K562 (cell line): ENCODE data around the gene EIF4G1. TPM values are rescaled to one million over a fixed set of nuclear protein-coding genes. Genes with fewer than 3 reads are reported as not detected.

Experiments
- ATAC-seq: fragments of 200-7000 bp; cut with Tn5 transposase; 3 replicates; pipeline ENCODE4 v1.9.1; 2020; ENCODE audit warnings: moderate library complexity
- BruUV-seq: library from RNA; stranded (reverse); fragments of 400-500 nt; replicated peaks from 2 replicates; lab custom pipeline; 2021; lab: Mats Ljungman, UMichigan
- CTCF ChIA-PET: fragments of 300-600 bp; formaldehyde crosslinking; extraction: SDS; loops from one replicate; lab custom pipeline; 2021; ENCODE audit warnings: low intra/inter-chr PET ratio; lab: Yijun Ruan, JAX
- POLR2A ChIA-PET: fragments of 300-600, 350-650 bp; sonication (Branson Sonifier 250); formaldehyde crosslinking; extraction: SDS; loops from one replicate; lab custom pipeline; 2021; ENCODE audit warnings: antibody characterized with exemption, inconsistent platforms; lab: Yijun Ruan, JAX
- DNase-seq, 4 experiments: peaks; one replicate each; pipeline versions ENCODE4 v3.0.0 to v3.0.0-alpha.2; 2011 to 2018; ENCODE audit warnings: low spot score in 3 of 4, mixed read lengths in 3 of 4; ENCODE audit errors: extremely low read depth in 1 of 4
- FAIRE-seq: peaks from 2 replicates; lab custom pipeline; 2011; peaks lifted over from hg19 to GRCh38; lab: Jason Lieb, UNC
- H2AFZ ChIP-seq: 2 replicates; pipeline ENCODE4 v1.6.0; 2011; ENCODE audit warnings: low read depth, low read length, control low read depth, inconsistent platforms
- H3K27ac ChIP-seq: fragments of 200-600 bp; 3 replicates; pipeline ENCODE4 v1.8.0; 2011; ENCODE audit warnings: low read depth, mild to moderate bottlenecking, control low read depth, inconsistent platforms, low read length, moderate library complexity, mixed read lengths; ENCODE audit errors: extremely low read depth
- H3K27me3 ChIP-seq, 2 experiments: fragments of 300-600 bp in 1 of 2; 2 replicates in 1 of 2; 3 replicates in 1 of 2; pipeline versions ENCODE4 v1.6.0 to v1.8.0; 2011; ENCODE audit warnings: inconsistent platforms in 2 of 2, low read length in 2 of 2, mild to moderate bottlenecking in 1 of 2, mixed read lengths in 1 of 2, moderate library complexity in 1 of 2; ENCODE audit not compliant: control insufficient read depth in 2 of 2, insufficient read depth in 2 of 2
- H3K36me3 ChIP-seq: fragments of 300-600 bp; 3 replicates; pipeline ENCODE4 v1.8.0; 2011; ENCODE audit warnings: mild to moderate bottlenecking, low read length, inconsistent platforms; ENCODE audit not compliant: control insufficient read depth, insufficient read depth
- H3K4me1 ChIP-seq, 2 experiments: fragments of 200-600 bp in 1 of 2; replicated peaks in 1 of 2; 2 replicates in 1 of 2; 3 replicates in 1 of 2; pipeline versions ENCODE4 v1.5.1 to v1.8.0; 2011; ENCODE audit warnings: inconsistent platforms in 2 of 2, low read length in 2 of 2, mild to moderate bottlenecking in 1 of 2, mixed read lengths in 1 of 2, moderate library complexity in 1 of 2; ENCODE audit not compliant: control insufficient read depth in 2 of 2, insufficient read depth in 2 of 2
- H3K4me2 ChIP-seq: 2 replicates; pipeline ENCODE4 v1.6.1; 2011; ENCODE audit warnings: low read length, control low read depth, inconsistent platforms, mixed read lengths; ENCODE audit not compliant: insufficient read depth
- H3K4me3 ChIP-seq: fragments of 200-600 bp; sonication (generic), shearing (Covaris generic); 2 replicates; pipeline ENCODE4 v1.5.1; 2016; ENCODE audit warnings: control low read depth, inconsistent platforms
- H3K79me2 ChIP-seq: fragments of 200-600 bp; 3 replicates; pipeline ENCODE4 v1.8.0; 2011; ENCODE audit warnings: low read length, inconsistent platforms; ENCODE audit not compliant: control insufficient read depth, insufficient read depth
- H3K9ac ChIP-seq, 2 experiments: 2 replicates each; pipeline versions ENCODE4 v1.6.0 to v1.6.1; 2011; ENCODE audit warnings: low read depth in 2 of 2, low read length in 2 of 2, control low read depth in 1 of 2, inconsistent platforms in 1 of 2, mild to moderate bottlenecking in 1 of 2, mixed read lengths in 1 of 2; ENCODE audit not compliant: insufficient read depth in 1 of 2
- H3K9me1 ChIP-seq: one replicate; pipeline ENCODE4 v1.6.0; 2011; ENCODE audit warnings: inconsistent platforms, mild to moderate bottlenecking, low read length, moderate library complexity; ENCODE audit not compliant: control insufficient read depth, insufficient read depth
- H3K9me3 ChIP-seq: replicated peaks from 2 replicates; pipeline ENCODE4 v1.5.1; 2011; ENCODE audit warnings: low read depth, low read length, inconsistent platforms; ENCODE audit not compliant: control insufficient read depth, insufficient read depth
- H4K20me1 ChIP-seq: replicated peaks from 2 replicates; pipeline ENCODE4 v1.6.1; 2011; ENCODE audit warnings: low read length, inconsistent platforms, mixed read lengths; ENCODE audit not compliant: control insufficient read depth, insufficient read depth
- CHD4 ChIP-seq: fragments of 200-600 bp; sonication (generic); IDR thresholded peaks from 3 replicates; pipeline ENCODE4 v1.6.1; 2012; ENCODE audit warnings: low read depth, mild to moderate bottlenecking, mixed read lengths, low read length, inconsistent platforms; ENCODE audit not compliant: insufficient read depth, insufficient replicate concordance, poor library complexity, severe bottlenecking
- E2F1 ChIP-seq: sonication (generic); formaldehyde crosslinking; IDR thresholded peaks from 2 replicates; pipeline ENCODE4 v1.8.1; 2023; ENCODE audit warnings: mild to moderate bottlenecking, missing genetic modification reagents, moderate library complexity
- ELF4 ChIP-seq: fragments of 450-650 bp; formaldehyde crosslinking; IDR thresholded peaks from 2 replicates; pipeline ENCODE4 v1.4.0; 2022; ENCODE audit warnings: missing genetic modification characterization
- ELK1 ChIP-seq: sonication (generic); formaldehyde crosslinking; IDR thresholded peaks from 2 replicates; pipeline ENCODE4 v1.8.1; 2022; ENCODE audit warnings: missing genetic modification reagents
- FOS ChIP-seq: IDR thresholded peaks from 3 replicates; pipeline ENCODE4 v1.6.1; 2011; ENCODE audit not compliant: insufficient read length; ENCODE audit errors: extremely low read depth
- KDM1A ChIP-seq, 2 experiments: fragments of 450-650 bp; IDR thresholded peaks; 2 replicates each; pipeline ENCODE4 v1.6.1; 2016; ENCODE audit warnings: mild to moderate bottlenecking in 2 of 2
- MIER1 ChIP-seq: fragments of 450-650 bp; IDR thresholded peaks from 2 replicates; pipeline ENCODE4 v1.6.1; 2016; ENCODE audit warnings: antibody characterized with exemption, mild to moderate bottlenecking, low read depth
- MYNN ChIP-seq, 2 experiments: sonication (generic); formaldehyde crosslinking in 1 of 2; IDR thresholded peaks; 2 replicates each; pipeline versions ENCODE4 v1.5.0 to v1.6.1; 2016 to 2020; ENCODE audit warnings: antibody characterized with exemption in 1 of 2, missing genetic modification reagents in 1 of 2
- POLR2A ChIP-seq: fragments of 450-650 bp; conservative IDR thresholded peaks from 2 replicates; pipeline ENCODE4 v1.6.1; 2016
- POLR2B ChIP-seq: fragments of 450-650 bp; IDR thresholded peaks from 2 replicates; pipeline ENCODE4 v1.6.1; 2018; ENCODE audit warnings: low read depth; ENCODE audit not compliant: partially characterized antibody
- PREB ChIP-seq: sonication (generic); formaldehyde crosslinking; IDR thresholded peaks from 2 replicates; pipeline ENCODE4 v1.8.1; 2023; ENCODE audit warnings: mild to moderate bottlenecking, missing genetic modification reagents
- PTRF ChIP-seq: fragments of 450-650 bp; IDR thresholded peaks from 2 replicates; pipeline ENCODE4 v1.6.1; 2016; ENCODE audit warnings: mild to moderate bottlenecking, missing genetic modification characterization, missing compliant biosample characterization
- RB1 ChIP-seq: fragments of 450-650 bp; IDR thresholded peaks from 2 replicates; pipeline ENCODE4 v1.6.1; 2017; ENCODE audit warnings: low read depth, mild to moderate bottlenecking
- RBM34 ChIP-seq: fragments of 200-400 bp; formaldehyde crosslinking; IDR thresholded peaks from 2 replicates; pipeline ENCODE4 v1.6.1; 2018; ENCODE audit warnings: low read length, borderline replicate concordance; ENCODE audit not compliant: insufficient read depth
- RNF2 ChIP-seq: sonication (generic); IDR thresholded peaks from 2 replicates; pipeline ENCODE4 v1.6.1; 2016
- ZFP1 ChIP-seq: fragments of 450-650 bp; formaldehyde crosslinking; IDR thresholded peaks from 2 replicates; pipeline ENCODE4 v1.4.0; 2020; ENCODE audit warnings: mild to moderate bottlenecking, mixed read lengths
- ZNF184 ChIP-seq: sonication (generic); formaldehyde crosslinking; IDR thresholded peaks from 2 replicates; pipeline ENCODE4 v1.5.0; 2020; ENCODE audit warnings: missing genetic modification reagents
- ZNF316 ChIP-seq: fragments of 450-650 bp; IDR thresholded peaks from 2 replicates; pipeline ENCODE4 v1.6.1; 2016
- ZNF511 ChIP-seq: sonication (generic); formaldehyde crosslinking; IDR thresholded peaks from 2 replicates; pipeline ENCODE4 v1.8.0; 2022; ENCODE audit warnings: mild to moderate bottlenecking, missing genetic modification reagents
- ZNF57 ChIP-seq: fragments of 450-650 bp; formaldehyde crosslinking; IDR thresholded peaks from 2 replicates; pipeline ENCODE4 v1.4.0; 2020; ENCODE audit warnings: mild to moderate bottlenecking, moderate library complexity
- ZNF764 ChIP-seq: fragments of 250-450 bp; sonication (Bioruptor Pico); IDR thresholded peaks from 2 replicates; pipeline ENCODE4 v1.4.0; 2020; ENCODE audit warnings: low read depth, mild to moderate bottlenecking, moderate library complexity
- WGBS: fragments of 100-300 bp; shearing (Covaris generic); methylation state at CpG from one replicate; pipeline ENCODE4 v1.1.6; 2016; ENCODE audit warnings: low coverage, mixed read lengths; ENCODE audit not compliant: insufficient coverage; ENCODE audit errors: missing lambda C conversion rate; 5-methylcytosine and 5-hydroxymethylcytosine counted together
- in situ Hi-C: fragments of 300-500 bp; cut with MboI; formaldehyde crosslinking; loops from 4 replicates; pipeline ENCODE4 v1.15.0; 2018; ENCODE audit warnings: inconsistent platforms, mixed read lengths
- intact Hi-C: fragments of 100-400 bp; cut with micrococcal nuclease; formaldehyde crosslinking; loops from 2 replicates; pipeline ENCODE4 v1.14.2; 2022
- polyA plus RNA-seq, 8 experiments: library from polyadenylated mRNA; depleted of rRNA in 4 of 8; stranded (reverse) in 5 of 8; unstranded in 3 of 8; fragments of >200 nt; fragmentation: Nextera tagmentation in 2 of 8; fragmentation: Illumina TruSeq in 1 of 8; extraction: Ambion mirVana in 2 of 8; extraction: Trizol in 1 of 8; gene quantifications; 2 replicates each; pipeline versions ENCODE4 v1.2.1 to v1.2.3, GENCODE V29; 2011 to 2014; ENCODE audit warnings: inconsistent platforms in 1 of 8, missing spikeins in 1 of 8
- total RNA-seq, 7 experiments: library from RNA; depleted of rRNA in 6 of 7; stranded (reverse); fragments of >200 nt in 6 of 7; fragmentation: Illumina TruSeq in 2 of 7; extraction: Trizol in 2 of 7; gene quantifications; 2 replicates each; pipeline versions ENCODE4 v1.2.1 to v1.2.3, GENCODE V29; 2011 to 2021; ENCODE audit warnings: low replicate concordance in 1 of 7

EIF4G1 gene
- total and polyA plus RNA-seq, 9 of the 15 experiments (the other 6 are each of a cell fraction or from before 2014, with no cell fraction given), result 4.6 to 505 (median 155) TPM

DNA sequence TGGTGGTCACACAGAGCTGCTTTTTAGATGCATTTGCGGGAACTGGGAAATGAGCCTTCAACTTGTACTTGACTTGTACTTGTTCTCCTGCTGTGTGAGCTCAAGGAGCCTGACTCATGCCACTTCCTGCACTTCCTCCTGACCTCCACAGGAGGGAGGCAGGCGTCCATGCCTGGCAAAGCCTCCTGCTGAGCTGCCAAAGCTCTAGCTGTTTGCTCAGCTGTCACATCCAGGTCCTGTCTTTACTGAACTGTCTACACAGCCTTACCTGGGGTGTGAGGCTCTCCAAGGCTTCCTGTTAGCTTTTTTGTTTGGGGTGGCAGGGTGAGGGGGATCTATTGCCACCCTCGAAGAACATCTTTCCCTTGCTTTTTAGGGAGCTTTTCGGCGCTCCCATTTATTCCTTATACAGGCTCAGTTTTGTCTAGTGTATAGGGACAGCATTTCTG is 57.2 kb downstream of the EIF4G1 start:
- H3K4me1 ChIP-seq, result no peaks in the 10 kb centered on the region
- POLR2A ChIA-PET, result interaction anchor here (0.6 to 4.1 kb wide), 19 partner anchors 9 to 532 kb away, joined by 3 to 35 read pairs (median 3); no protein-coding TSS in a partner anchor
- no peaks in the 10 kb centered on the region for H3K9me1 ChIP-seq
- peaks cover 33% of the 10 kb centered on the region for H3K36me3 ChIP-seq
- ATAC-seq (peak; percentile 96), FAIRE-seq (peak; percentile 98), DNase-seq (peak; percentile 73 to 89 (median 78))
- H3K9ac ChIP-seq, result no peak overlapping the region
- H3K9me3 ChIP-seq, result no peaks in the 10 kb centered on the region
- CTCF ChIA-PET, result interaction anchor here (0.6 to 2.2 kb wide), 6 partner anchors 97 to 177 kb away, joined by 3 to 26 read pairs (median 6); no protein-coding TSS in a partner anchor
- intact Hi-C loops (loop anchor here (1.0 to 10.0 kb wide), 5 partner anchors 45 to 403 kb away; no protein-coding TSS in a partner anchor), in situ Hi-C loops (loop anchor here (5.0 kb wide), 2 partner anchors 46 to 96 kb away; no protein-coding TSS in a partner anchor)
- BruUV-seq, result no TSS peak
- no peak overlapping the region for H3K27ac ChIP-seq
- H3K4me2 ChIP-seq, result no peak overlapping the region
- H3K79me2 ChIP-seq, result no peaks in the 10 kb centered on the region
- H3K4me3 ChIP-seq, result no peak overlapping the region
- H4K20me1 ChIP-seq, result 0 out of 2 replicates have a peak, but pooled peaks cover 7% of the 10 kb centered on the region
- H2AFZ ChIP-seq, result no peak overlapping the region
- WGBS, result 51% methylated on average over 5 of the region's 5 CpGs
- H3K27me3 ChIP-seq, result peaks cover 2 to 4% of the 10 kb centered on the region in 2 experiments; a peak in 3 of 5 replicates
- no peak for TF ChIP-seq ELF4
- peak; percentile 67; the same call in 1 of the 2 replicates for TF ChIP-seq RB1
- TF ChIP-seq MYNN (IDR thresholded peaks at IDR 0.05), result no peak
- no peak for TF ChIP-seq MYNN (CRISPR knock-in tag; IDR thresholded peaks at IDR 0.05)
- TF ChIP-seq KDM1A (IDR thresholded peaks at IDR 0.05), result no peak
- no peak for TF ChIP-seq ELK1 (CRISPR knock-in tag)
- TF ChIP-seq RBM34, result no peak
- TF ChIP-seq RNF2, result no peak
- TF ChIP-seq ZNF57 (CRISPR knock-in tag), result no peak
- no peak for TF ChIP-seq ZNF511
- TF ChIP-seq ZNF184 (CRISPR knock-in tag), result no peak
- no peak for TF ChIP-seq ZFP1 (CRISPR knock-in tag)
- no peak for TF ChIP-seq FOS
- no peak for TF ChIP-seq POLR2B
- TF ChIP-seq CHD4, result no peak
- no peak for TF ChIP-seq ZNF316
- TF ChIP-seq PREB (CRISPR knock-in tag), result no peak
- TF ChIP-seq PTRF (tag), result no peak
- no peak for TF ChIP-seq POLR2A
- TF ChIP-seq E2F1 (CRISPR knock-in tag), result no peak
- TF ChIP-seq ZNF764 (CRISPR knock-in tag), result no peak
- TF ChIP-seq MIER1, result no peak
